NCI-H187 (cell line): ENCODE measurements around the gene TAF15.

Source experiments
- DNase-seq, 2 experiments: peaks; one replicate each; lab custom pipeline; 2025; lab: John Stamatoyannopoulos, UW

Gene TAF15

DNA sequence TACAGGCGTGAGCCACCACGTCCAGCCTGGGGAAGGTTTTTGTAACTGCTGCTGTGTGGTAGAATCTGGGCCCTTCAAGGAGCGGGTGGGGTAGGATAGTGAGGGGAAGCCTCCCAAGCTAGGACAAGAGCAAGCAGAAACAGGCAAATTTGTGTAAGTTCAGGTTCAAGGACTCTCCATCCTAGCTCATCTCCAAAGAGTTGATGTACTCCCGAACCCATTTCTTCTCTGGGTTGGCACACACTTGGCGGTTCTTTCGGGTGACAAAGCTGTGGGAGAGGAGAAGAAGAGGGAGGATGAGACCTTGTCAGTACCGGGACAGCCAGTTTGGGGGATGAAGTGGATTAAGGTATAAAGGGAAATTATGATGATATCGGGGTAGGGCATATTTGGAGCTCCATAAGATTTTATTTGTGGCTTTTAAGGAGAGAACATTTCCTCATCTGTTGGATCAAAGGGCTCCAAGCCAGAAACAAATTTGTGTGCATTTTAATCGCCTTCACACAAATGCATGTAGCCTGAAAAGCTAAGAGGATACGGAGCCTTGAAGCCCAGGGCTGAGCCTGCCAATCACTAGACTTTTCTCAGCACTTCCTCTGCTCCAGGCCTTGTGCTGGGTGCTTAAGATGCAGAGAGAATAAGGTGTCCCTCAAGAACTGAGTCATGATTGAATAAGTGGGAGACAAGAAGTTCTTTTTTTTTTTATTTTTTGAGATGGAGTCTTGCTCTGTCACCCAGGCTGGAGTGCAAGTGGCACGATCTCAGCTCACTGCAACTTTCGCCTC, 63.1 kb downstream of the TAF15 start:
- DNase-seq: no peak

DNA sequence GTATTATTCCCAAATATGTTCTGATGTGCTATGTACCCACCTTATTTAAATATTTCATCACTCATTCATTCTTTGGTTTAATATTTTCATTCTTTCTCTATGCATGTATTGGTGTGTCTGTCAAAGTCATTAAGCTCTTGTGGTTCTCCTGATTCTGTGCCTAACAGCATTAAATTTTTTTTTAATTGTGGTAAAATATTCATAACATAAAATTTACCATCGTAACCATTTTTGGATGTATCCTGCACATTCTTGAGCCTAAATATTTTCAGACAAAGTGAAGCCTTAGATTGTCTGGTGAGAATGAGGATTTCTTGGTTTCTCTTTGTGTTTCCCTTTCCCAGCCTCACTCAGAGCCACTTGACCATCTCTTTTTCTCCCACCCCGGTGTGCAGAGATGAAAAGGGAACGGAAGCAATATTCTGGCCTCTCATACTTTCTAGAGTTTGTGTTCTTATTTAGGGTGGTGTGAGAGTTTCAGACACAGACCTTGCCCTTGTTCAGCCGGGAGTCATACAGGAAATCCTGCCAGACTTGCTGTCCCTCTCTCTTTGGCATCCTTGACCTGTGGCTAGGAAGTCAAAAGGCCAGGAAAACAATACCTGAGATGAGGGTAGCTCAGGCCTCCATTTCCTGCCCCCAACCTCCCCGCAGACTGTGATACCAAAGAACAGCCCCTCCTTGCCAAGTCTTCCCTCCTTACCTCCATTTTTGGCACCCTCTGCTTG, 66.0 kb downstream of the TAF15 start:
- DNase-seq: no peak

DNA sequence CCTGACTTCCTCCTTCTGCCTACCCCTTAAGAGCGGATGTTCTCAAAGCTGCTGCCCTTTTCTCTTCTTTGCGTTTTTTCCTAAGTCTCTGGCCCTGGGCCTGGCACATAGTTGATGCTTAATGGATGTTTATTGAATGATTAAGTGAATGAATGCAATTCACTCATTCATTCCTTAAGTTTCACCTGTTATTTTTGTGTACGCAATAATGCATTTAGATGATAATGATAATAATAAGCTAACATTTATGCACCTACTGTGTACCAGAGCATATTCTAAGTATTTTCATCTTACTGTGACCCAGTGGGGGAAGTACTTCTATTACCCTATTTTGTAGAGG, 66.5 kb downstream of the TAF15 start:
- DNase-seq: no peak

DNA sequence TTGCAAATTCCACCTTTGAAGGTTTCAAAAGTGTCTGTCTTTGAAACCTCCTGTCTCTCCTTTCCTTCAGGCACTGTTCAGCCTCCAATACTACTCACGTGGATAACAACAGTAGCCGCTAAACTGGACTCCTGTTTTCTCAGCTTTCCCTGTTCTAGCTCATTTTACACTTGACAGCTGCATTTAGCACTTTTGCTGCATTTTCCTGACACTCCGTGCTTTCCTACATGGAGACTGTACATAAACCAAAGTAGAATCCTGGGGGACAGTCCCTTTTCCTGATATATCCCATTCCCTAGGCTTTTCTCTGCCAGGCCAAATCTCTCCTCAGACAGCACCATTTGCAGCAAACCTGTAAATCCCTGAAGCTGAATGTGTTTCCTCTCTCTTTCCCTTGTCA, 67.2 kb downstream of the TAF15 start:
- DNase-seq: no peak

DNA sequence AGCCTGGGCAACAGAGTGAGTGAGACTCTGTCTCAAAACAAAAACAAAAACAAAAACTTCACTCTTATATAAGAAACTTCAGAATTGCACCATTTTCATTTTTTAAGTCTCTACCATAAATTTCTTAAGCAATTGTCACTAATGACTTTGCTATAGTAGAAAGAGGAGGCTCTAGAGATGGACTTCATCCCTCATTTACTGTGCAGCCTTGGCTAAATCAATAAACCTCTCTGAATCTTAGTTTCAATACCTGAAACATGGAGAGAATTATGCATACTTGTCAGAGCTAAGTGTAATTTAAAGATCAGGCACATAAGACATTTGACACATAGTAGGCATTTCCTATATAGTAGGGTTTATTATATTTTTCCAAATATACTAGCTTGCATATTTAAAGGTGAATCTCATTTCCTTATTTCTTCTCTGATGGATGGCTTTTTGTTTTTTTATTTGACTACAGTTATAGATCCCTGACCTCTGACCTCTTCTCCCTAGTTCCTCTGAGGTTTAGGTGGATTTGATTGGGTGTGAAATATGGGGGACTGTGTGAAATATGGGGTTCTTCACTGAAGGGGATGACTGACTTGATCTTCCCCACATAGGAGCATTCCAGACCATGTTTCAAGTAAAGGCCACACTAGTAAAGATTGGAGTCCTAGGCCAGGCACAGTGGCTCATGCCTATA, 68.2 kb downstream of the TAF15 start:
- no peak for DNase-seq

DNA sequence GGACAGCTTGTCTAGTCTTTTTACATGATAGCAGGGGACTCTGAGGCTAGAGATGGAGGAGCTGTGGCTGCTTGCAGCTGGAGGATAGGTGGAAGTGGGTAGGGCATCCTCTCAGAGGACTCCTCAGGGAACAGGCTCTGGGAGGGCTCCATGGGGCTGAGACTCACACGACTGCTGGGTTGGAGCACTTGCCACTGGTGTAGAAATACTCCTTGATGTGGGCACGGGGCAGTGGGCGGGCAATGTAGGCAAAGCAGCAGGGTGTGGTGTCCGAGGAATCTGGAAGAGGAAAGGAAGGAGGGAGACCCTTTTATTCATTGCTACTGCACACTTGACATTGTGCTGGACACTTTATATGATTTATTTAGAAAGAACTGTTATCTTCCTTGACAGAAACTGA, 69.1 kb downstream of the TAF15 start:
- DNase-seq: no peak

DNA sequence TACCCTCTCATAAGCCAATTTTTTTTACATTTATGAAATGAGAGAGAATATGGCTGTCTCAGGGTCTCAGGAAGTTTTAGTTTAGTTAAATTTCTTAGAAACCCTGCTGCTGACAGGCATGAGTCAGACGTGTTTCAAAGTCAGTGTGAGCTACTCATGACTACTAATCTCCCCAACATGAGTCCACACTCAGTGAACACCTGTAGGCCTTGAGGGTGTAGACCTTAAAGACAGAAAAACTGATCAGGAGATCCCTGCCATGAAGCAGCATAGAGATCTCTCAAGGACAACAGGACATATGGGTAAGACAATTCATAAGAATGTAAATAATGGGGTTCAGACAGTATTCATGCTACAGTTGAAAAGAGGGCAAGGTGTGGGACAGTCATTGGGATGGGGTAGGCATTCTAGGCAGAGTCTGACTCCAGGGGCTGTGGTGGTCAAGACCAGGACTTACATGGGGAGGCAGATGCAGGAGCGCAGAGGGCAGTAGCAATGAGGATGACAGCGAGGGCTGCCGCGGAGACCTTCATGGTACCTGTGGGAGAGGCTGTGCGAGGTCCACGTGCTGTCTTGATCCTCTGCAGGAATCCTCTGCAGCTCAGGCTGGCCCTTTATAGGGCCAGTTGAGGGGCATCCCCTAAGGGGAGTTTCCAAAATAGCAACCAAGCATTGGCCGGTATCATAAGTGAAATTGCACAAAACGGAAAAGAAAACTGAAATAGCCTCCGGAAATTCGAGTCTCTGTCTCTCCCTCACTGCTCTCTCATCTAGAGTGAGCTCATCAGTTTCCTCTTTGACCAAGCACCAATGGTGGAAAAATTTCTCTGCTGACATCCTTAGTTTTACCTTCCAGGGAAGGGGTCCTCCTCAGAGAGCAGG, 70.7 kb downstream of the TAF15 start, which contains the start of gene CCL5:
CCL5 (minus strand) TSS at position 588 of the 882 bp plus-strand sequence.
- DNase-seq: no peak

DNA sequence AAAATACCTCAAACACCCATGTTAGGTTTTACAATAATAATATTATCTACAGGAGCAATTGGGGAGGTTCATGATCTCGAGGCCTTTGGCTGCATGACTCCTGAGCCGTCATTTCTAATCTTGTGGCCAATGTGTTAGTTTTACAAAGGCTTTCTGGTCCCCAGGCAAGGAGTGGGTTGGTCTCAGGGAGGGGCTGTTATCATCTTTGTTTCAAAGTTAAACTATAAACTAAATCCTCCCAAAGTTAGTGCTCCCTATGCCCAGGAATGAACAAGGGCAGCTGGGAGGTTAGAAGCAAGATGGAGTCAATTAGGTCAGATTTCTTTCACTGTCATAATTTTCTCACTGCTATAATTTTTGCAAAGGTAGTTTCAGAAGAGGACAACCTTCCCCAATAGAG, 80.0 kb downstream of the TAF15 start:
- no peak for DNase-seq

DNA sequence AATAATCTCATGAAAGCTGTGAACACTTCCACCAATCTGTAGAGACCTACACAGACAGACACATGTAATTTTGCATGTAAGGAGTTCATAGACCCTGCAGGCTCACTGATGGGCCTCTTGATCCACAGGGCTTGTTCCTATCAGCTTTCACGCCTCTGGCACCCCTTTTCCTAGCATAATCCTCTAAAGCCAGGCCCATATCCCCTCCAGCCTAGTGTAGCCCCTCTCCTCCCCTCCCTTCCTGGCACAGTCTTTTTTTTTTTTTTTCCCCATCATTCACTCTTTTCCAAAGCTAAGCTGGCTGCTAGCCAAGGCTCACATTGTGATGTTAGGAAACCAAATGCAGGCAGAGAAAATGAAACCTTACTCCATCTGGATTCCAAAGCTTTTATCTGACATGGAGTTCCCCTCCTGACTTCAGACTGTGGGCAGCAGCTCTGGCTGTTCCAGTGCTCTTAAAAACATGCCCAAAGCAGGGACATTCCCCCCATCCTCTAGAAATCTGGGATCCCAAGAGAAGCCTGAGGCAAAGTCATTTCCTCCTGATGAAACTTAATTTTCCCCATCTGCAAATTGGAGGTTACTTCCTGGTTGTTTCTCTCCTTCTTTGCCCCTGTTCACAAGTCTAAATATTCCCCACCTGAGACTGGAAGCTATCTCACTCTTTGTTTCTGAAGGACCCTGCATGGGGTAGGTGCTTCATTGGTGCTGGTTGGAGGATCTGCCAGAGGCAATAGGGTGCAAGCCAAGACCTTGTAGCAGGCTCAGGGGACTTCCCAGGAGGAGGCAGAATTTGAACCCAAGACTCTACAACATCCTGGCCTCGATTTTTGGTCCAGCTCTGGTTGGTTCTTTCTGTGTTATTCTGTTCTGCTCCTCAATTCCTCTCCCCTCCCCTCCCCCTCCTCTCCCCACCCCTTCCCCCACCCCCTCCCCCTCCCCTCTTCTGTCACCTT, 80.8 kb downstream of the TAF15 start:
- no peak for DNase-seq

DNA sequence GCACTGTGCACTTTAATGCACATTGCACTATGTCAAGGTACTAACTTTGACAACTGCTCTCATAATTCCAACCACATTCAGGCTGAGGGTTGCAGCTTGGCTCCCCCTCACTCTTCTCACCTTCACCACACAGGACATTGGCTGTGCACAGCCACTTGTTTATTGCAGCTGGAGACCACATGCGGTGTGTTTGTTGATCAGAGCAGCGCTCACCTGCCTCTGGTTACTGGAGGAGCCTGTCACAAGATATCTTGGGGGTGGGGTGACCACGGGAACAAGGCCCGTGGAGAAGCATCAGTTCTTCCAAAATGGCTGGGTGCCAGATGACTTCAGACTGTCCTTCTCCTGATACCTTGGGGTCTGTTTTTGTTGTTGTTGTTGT, 81.5 kb downstream of the TAF15 start:
- peak; percentile 27 to 42 for DNase-seq

DNA sequence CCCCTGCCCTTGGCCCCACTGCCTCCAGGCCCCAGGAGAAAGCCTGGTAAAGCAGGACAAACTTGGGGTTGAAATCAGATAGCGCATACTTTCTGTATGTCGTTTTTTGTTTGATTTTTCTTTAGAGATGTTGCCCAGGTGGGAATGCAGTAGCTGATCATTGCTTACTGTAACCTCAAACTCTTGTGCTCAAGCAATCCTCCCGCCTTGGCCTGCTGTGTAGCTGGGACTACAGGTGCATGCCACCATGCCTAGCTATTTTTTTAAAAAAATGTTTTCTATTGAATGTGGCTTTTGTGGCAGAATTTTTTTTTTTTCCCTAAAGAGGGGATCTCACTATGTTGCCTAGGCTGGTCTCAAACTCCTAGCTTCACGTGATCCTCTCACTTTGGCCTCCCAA, 82.0 kb downstream of the TAF15 start:
- no peak for DNase-seq

DNA sequence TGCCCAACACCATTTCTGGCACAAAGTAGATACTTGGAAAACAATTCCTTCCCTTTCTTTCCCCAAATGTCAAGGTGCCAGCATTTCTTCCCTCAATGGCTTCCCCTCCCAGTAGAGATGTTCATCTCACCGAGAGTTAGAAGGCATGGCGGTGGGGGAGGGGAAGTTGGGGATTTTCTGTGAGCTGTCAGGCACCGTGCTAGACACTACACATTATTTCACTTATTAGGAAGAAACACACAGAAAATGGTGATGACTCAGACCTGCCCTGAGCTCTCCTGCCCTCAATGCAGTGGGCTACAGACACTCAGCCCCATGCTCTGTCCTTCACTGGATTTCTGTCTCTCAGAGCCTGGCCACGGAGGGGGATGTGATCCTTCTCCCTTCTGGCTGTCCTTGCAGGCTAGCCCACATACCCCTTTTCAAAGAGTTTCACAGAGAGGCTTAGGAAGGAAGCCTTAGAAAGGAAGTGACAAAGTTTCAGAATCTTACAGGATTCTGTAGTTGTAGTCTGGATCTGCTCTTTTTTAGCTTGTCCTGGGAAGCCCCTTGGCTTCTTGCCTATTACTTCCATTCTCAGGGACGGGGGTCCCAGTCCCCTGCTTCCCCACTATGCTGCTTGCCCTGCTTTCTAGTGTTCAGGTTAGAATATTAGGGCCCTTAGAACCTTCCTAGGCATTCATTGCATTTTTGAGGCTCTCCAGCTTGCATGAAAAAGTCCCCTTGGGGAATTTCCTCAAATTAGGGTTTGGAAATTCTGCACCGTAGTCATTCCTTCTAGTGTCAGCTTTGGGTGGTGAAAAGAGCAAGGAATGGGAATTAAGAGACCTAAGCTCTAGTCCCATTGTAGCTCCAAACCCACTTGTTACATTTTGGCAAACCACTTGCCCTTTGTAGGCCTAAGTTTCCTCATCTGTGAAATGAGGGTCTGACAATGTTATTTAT, 83.1 kb downstream of the TAF15 start:
- no peak for DNase-seq

DNA sequence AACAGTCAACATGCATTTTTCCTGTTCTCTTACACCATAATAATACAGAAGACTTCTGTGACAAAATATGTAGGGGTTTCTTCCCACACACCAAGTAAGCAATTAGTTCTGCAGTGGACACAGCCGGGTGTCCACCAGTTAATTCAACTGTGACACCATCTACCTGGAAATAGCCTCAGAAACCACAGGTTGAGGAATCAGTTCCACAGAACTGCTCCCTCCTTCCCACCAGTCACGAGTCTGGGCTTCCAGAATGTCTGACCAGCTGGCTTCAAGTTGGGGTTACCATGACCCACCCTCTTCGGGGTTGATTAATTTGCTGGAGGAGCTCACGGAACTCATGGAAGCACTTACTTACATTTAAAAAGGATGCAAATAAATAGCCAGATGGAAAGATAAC, 84.5 kb downstream of the TAF15 start:
- DNase-seq: no peak

DNA sequence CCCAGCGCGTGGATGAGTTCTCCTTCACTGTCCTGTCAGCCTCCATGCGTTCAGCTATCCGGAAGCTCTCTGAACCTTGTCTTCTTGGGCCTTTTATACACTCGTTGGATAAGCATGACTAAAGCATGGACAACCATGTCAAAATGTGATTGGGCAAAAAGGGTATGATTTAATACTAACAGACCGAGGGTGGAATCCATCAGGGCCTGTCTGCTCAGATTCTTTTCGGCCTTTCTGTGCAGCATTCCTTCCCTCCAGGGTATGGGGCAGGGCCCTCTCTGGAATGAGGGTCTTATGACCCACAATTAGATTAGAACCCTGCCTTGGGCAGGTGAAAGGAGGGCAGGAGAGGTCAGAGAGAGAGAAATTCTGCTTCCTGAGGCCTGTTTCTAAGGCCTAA, 84.9 kb downstream of the TAF15 start:
- DNase-seq: no peak

DNA sequence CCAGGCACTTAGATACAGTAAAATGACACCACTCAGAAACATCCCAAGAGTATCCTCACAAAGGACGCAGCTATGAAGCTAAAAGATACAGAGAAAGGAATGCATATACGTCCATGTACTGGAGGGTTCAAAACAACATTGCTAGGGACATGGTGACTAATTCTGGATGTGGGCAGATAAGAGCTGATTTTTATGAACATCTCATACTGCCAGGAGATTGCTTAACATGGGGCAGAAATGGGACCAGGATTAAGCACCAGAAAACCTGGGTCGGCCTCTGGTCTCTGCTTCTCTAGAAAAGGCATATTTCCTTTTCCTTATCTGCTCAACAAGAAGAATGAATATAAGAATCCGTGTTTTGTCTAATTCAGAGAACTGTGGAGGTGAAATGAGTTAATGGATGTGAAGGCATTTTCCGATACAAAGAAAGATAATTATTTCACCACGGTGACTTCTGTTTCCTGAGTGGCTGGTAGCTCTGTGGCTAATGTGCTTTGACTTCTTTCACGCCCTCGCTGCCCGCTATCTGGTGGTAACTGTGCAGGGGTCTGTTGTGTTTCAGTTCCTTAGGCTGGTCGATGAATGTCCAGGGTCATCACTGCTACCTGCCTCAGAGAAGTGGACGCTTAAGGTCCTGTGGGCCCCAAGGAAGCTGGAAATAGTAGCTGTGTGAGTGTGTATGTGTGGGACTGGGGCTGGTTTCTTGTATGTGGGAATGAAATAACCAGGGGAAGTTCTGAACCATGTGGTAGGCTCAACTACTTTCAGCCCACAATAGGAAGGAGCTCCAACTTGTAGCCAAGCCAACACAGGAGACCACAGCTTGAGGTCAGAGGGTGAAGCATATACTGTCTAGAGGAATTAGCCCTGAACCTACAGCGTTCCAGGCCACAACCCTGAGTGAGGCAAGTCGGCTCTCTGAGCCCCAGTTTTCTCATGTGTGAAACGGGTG, 86.6 kb downstream of the TAF15 start:
- DNase-seq: peak in 1 of 2 experiments; percentile 55
